DOHH2 (cell line): Measurements from ENCODE around the gene TNFRSF9.

Experiments
- CTCF ChIP-seq: fragments of 200-600 bp; sonication (generic); IDR thresholded peaks from one replicate; pipeline ENCODE4 v1.5.1; 2014; ENCODE audit warnings: antibody characterized with exemption, mild to moderate bottlenecking, low read depth, low read length; ENCODE audit not compliant: poor library complexity, severe bottlenecking
- EZH2phosphoT487 ChIP-seq: fragments of 200-600 bp; sonication (generic); IDR thresholded peaks from 2 replicates; pipeline ENCODE4 v1.6.1; 2017; ENCODE audit warnings: borderline replicate concordance, mild to moderate bottlenecking, antibody characterized with exemption, low read length, moderate library complexity, mixed read lengths

- TF ChIP-seq CTCF (peak; percentile 62), EZH2phosphoT487 (no peak)
Observed at GRCh38 chr1:7902478-7903085, 38.1 kb downstream of the TNFRSF9 start.
